COLO668 (cell line): ENCODE data around the gene HYI.

ENCODE experiments used
- DNase-seq: peaks from one replicate; lab custom pipeline; 2025; ENCODE audit not compliant: unreplicated experiment; lab: John Stamatoyannopoulos, UW

The HYI gene

GRCh38 chr1:43445606-43446387 is 7.9 kb downstream of the HYI start:
- no peak for DNase-seq

GRCh38 chr1:43444836-43445235 is 8.9 kb downstream of the HYI start:
- no peak for DNase-seq

- DNase-seq, result no peak
Measured at GRCh38 chr1:43444151-43444828, 9.4 kb downstream of the HYI start.

GRCh38 chr1:43443197-43443946 is 10.4 kb downstream of the HYI start:
- DNase-seq, result no peak

- DNase-seq, result no peak
Measured at GRCh38 chr1:43442756-43443155, 11.0 kb downstream of the HYI start.

GRCh38 chr1:43441894-43442637 is 11.7 kb downstream of the HYI start:
- DNase-seq, result no peak

GRCh38 chr1:43441166-43441893 is 12.4 kb downstream of the HYI start:
- no peak for DNase-seq

- peak; percentile 55 for DNase-seq
Measured at GRCh38 chr1:43440358-43440757, 13.4 kb downstream of the HYI start.

- peak; percentile 83 for DNase-seq
Measured at GRCh38 chr1:43439781-43440180, 13.9 kb downstream of the HYI start.

- DNase-seq, result no peak
Measured at GRCh38 chr1:43438953-43439581, 14.7 kb downstream of the HYI start.

- DNase-seq, result no peak
Measured at GRCh38 chr1:43438576-43438952, 15.2 kb downstream of the HYI start.

- DNase-seq, result no peak
Measured at GRCh38 chr1:43438006-43438405, 15.7 kb downstream of the HYI start.

GRCh38 chr1:43437031-43437973 is 16.4 kb downstream of the HYI start:
- DNase-seq, result no peak

- no peak for DNase-seq
Measured at GRCh38 chr1:43436371-43436770, 17.4 kb downstream of the HYI start.

GRCh38 chr1:43435146-43436145 is 18.3 kb downstream of the HYI start:
- no peak for DNase-seq

GRCh38 chr1:43434256-43434655 is 19.5 kb downstream of the HYI start:
- no peak for DNase-seq

GRCh38 chr1:43432907-43433306 is 20.8 kb downstream of the HYI start:
- no peak for DNase-seq
